Skeletal muscle cell (primary cell): Measurements from ENCODE around the gene RELA.

Experiments used
- DNase-seq: peaks from one replicate; pipeline ENCODE4 v3.0.0-alpha.2; 2010; ENCODE audit warnings: low read depth
- H3K4me3 ChIP-seq: 2 replicates; pipeline ENCODE4 v1.5.1; 2011; ENCODE audit warnings: low read depth, mild to moderate bottlenecking, control low read depth, low read length, moderate library complexity

RELA gene

GRCh38 chr11:65636108-65637031, 26.3 kb downstream of the RELA start:
- H3K4me3 ChIP-seq, result no peak overlapping the region
- DNase-seq, result no peak

- H3K4me3 ChIP-seq, result no peak overlapping the region
- DNase-seq, result no peak
Measured at GRCh38 chr11:65634905-65635731, 27.6 kb downstream of the RELA start.

DNA sequence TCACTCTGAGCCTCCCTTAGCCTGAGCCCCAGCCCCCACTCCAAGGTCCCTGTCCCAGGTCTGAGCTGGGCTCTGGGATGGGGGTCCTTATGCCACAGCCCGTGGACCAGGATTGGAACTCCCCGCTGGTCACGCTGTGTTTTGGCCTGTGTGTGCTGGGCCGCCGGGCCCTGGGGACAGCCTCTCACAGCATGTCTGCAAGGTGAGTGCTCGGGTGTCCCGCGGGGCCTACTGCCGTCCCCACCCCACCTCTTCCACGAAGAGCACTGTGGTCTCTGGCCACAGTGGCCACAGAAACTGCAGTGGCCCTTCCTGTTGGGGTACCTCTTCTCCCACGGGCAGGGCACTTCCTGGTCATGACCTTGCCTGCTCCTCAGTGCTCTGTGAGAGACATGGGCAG, 28.3 kb downstream of the RELA start:
- no peak overlapping the region for H3K4me3 ChIP-seq
- DNase-seq, result no peak

GRCh38 chr11:65634109-65634436, 28.6 kb downstream of the RELA start:
- no peak overlapping the region for H3K4me3 ChIP-seq
- DNase-seq, result no peak

DNA sequence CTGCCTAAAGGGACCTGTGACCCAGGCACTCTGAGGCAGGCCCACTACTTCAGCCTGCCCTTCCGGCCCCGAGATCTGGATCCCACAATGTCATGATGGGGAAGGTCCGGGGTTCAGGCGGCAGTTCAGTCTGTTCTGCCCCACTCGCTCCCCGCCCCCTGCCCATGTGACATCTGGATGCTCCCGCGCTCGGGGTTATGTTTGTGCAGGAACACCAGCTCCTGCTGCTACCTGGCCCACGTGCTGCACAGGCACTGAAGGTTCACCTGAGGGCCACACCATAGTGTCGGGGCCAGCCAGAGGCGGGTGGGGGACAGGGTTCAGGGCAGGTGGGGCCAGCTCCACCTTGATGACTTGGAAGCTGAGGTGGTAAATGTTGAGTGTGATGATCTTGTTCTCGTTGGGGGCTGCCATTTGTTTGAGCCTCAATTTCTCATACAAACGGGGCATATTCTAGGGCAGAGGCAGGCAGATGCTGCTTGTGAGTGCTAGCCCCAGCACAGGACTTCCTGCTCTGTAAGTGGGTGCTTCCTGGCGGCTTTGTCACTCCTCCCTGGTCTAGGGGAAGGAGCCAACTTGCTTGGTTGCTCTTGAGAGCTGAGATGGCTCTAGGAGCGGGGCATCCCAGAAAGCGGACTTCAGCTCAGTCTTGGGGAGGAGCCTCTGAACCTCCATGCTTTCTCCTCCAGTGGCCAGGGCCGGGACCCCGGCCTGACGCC, 29.2 kb downstream of the RELA start:
- H3K4me3 ChIP-seq, result no peak overlapping the region
- DNase-seq, result no peak

- DNase-seq, result no peak
- no peak overlapping the region for H3K4me3 ChIP-seq
Measured at GRCh38 chr11:65630215-65630614, 32.5 kb downstream of the RELA start.

- no peak for DNase-seq
- no peak overlapping the region for H3K4me3 ChIP-seq
Measured at GRCh38 chr11:65629579-65629978, 33.1 kb downstream of the RELA start.

- DNase-seq, result no peak
- H3K4me3 ChIP-seq, result no peak overlapping the region
Measured at GRCh38 chr11:65627202-65627601, 35.5 kb downstream of the RELA start.

GRCh38 chr11:65625628-65626342, 36.9 kb downstream of the RELA start:
- DNase-seq, result no peak

GRCh38 chr11:65624931-65625627, 37.6 kb downstream of the RELA start:
- no peak for DNase-seq
- no peak overlapping the region for H3K4me3 ChIP-seq

More at GRCh38 chr11:65625628-65626342, 36.9 kb downstream of the RELA start:
- H3K4me3 ChIP-seq, result no peak overlapping the region

DNA sequence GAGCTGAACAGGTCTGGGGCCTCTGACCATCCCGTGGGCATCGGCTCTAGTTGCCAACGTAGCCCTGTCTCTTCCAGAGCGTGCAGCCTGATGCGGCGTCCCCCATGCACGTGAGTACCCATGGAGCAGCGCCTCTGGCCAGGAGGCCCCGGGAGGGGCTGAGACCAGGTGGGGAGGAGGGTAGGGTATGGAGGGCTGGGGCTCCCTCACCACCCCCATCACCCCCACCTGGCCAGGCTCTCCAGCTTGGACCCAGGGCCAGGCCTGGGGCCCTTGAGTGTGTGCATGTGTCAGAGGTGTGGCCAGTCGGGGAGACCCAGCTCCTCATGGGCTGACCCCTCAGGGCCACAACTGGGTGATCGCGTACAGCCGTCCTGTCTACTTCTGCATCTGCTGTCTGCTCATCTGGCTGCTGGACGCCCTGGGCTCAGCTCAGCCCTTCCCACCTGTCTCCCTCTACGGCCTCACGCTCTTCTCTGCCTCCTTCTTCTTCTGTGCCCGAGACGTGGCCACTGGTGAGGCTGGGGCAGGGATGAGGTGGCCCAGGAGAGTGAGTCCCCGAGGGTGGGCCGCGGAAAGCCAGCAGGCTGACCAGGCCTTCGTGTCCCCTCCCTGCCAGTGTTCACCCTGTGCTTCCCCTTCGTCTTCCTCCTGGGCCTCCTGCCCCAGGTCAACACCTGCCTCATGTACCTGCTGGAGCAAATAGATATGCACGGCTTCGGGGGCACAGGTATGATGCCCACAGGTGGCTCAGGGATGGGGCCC, 38.7 kb downstream of the RELA start:
- H3K4me3 ChIP-seq, result no peak overlapping the region
- DNase-seq, result no peak

- no peak overlapping the region for H3K4me3 ChIP-seq
- no peak for DNase-seq
Measured at GRCh38 chr11:65623177-65623576, 39.5 kb downstream of the RELA start.

GRCh38 chr11:65622011-65622410, 40.7 kb downstream of the RELA start:
- H3K4me3 ChIP-seq, result no peak overlapping the region
- DNase-seq, result no peak

- H3K4me3 ChIP-seq, result no peak overlapping the region
- no peak for DNase-seq
Measured at GRCh38 chr11:65621460-65621859, 41.3 kb downstream of the RELA start.

- DNase-seq, result no peak
Measured at GRCh38 chr11:65620666-65621065, 42.0 kb downstream of the RELA start.

GRCh38 chr11:65619281-65619928, 43.3 kb downstream of the RELA start:
- no peak for DNase-seq

More at GRCh38 chr11:65620666-65621065, 42.0 kb downstream of the RELA start:
- no peak overlapping the region for H3K4me3 ChIP-seq

GRCh38 chr11:65618763-65619162, 44.0 kb downstream of the RELA start:
- H3K4me3 ChIP-seq, result no peak overlapping the region
- no peak for DNase-seq

More at GRCh38 chr11:65619281-65619928, 43.3 kb downstream of the RELA start:
- no peak overlapping the region for H3K4me3 ChIP-seq
